ENCODE results near the gene NOS2.
"Not testable (repeated sequence)": the region's sequence is repeated elsewhere in the genome, so short reads cannot be mapped to it uniquely, and the experiment has no call there.

The NOS2 gene

DNA sequence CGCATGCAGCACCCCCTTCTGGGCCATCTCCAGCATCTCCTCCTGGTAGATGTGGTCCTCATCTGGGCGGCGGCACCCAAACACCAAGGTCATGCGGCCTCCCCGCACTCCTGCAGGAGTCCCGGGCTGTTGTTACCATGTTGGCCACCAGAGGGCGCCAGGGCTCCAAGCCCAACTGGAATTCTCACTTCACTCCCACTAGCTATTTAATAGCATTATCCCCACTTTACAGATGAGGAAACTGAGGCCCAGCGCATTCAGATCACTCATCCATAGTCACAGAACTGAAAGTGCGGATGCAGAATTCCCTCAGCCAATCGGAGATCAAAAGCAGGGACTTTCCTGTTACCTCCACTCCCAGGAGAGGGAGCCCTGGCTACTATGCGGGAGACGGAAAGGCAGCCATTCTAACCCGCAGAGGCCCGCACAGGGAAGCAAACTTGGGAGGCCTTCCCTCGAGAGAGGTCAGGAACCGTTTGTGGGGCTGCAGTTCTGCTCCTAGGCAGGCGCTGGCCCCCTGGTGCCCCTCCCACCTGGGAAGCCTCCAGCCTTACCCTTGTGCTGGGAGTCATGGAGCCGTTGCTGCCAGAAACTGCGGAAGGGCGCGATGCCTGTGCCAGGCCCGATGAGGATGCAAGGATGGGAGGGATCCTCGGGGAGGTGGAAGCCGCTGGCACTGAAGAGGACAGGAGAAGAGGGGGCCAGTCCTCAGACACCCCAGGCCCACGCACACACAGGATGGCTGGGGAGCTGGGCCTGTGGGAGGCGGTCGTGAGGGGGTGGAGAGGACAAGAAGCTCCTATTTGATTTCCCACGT lies 40.1 kb downstream of the NOS2 start:
- TF ChIP-seq ZFX (IDR thresholded peaks at IDR 0.05): no peak
- TF ChIP-seq, protein P1, sequence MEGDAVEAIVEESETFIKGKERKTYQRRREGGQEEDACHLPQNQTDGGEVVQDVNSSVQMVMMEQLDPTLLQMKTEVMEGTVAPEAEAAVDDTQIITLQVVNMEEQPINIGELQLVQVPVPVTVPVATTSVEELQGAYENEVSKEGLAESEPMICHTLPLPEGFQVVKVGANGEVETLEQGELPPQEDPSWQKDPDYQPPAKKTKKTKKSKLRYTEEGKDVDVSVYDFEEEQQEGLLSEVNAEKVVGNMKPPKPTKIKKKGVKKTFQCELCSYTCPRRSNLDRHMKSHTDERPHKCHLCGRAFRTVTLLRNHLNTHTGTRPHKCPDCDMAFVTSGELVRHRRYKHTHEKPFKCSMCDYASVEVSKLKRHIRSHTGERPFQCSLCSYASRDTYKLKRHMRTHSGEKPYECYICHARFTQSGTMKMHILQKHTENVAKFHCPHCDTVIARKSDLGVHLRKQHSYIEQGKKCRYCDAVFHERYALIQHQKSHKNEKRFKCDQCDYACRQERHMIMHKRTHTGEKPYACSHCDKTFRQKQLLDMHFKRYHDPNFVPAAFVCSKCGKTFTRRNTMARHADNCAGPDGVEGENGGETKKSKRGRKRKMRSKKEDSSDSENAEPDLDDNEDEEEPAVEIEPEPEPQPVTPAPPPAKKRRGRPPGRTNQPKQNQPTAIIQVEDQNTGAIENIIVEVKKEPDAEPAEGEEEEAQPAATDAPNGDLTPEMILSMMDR (conservative IDR thresholded peaks at IDR 0.05): peak; percentile 95
- no peak overlapping the region for H3K27ac ChIP-seq

DNA sequence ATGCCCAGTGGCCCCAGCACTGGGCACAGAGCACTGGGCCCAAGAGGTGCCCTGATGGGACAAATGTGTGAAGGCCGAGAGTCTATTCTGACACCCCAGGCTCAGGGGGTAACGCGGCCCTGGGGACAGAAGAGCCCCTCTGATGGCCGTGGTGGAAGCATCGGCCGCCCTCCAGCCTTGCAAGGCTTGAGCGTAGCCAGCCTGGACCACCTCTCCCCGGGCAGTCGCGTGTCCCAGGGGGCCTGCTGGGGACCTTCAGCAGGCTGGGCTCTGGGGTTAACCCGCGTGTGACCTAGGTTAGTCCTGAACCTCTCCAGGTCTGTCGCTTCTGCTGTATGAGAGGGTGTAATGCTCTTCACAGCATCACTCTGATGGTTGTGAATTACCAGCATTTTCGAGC lies 40.8 kb downstream of the NOS2 start:
- H3K27ac ChIP-seq: no peak overlapping the region
- no peak for TF ChIP-seq ZFX (IDR thresholded peaks at IDR 0.05)
- TF ChIP-seq, protein P1 (conservative IDR thresholded peaks at IDR 0.05): no peak

DNA sequence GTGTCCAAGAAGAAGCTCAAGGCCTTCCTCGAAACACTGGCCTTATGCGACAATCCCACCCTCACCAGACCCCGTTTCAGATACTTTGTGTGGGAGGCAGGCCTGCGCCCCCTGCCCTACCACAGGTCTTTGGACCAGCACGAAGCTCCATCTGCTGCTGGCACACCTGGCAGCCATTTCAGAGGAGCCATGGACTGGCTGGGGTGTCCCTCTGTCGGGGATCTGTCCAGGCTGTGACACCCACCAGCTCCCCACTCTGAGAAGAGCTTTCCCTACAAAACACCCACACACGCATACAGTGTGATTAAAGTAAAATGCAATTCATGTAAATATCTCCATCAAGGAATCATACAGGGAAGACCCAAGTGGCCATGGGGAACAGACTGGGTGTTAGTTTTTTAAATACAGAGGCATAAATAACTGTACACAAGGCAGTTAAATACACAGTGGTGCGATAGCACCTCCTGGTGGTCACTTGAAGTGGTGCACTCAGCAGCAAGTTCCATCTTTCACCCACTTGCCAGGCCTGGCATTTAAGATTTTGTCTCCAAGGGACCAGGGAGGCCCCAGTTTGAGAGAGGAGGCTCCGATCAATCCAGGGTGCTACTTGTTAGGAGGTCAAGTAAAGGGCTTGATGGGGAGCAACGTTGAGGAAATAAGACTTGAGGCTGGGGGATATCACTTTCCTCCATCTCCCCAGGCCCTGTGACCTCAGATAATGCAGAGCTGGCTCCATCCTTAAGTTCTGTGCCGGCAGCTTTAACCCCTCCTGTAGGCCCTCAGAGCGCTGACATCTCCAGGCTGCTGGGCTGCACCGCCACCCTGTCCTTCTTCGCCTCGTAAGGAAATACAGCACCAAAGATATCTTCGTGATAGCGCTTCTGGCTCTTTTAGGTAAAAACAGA lies 43.6 kb downstream of the NOS2 start:
- TF ChIP-seq, protein P1 (conservative IDR thresholded peaks at IDR 0.05): peak; percentile 94
- no peak for TF ChIP-seq ZFX (IDR thresholded peaks at IDR 0.05)
- no peak overlapping the region for H3K27ac ChIP-seq

DNA sequence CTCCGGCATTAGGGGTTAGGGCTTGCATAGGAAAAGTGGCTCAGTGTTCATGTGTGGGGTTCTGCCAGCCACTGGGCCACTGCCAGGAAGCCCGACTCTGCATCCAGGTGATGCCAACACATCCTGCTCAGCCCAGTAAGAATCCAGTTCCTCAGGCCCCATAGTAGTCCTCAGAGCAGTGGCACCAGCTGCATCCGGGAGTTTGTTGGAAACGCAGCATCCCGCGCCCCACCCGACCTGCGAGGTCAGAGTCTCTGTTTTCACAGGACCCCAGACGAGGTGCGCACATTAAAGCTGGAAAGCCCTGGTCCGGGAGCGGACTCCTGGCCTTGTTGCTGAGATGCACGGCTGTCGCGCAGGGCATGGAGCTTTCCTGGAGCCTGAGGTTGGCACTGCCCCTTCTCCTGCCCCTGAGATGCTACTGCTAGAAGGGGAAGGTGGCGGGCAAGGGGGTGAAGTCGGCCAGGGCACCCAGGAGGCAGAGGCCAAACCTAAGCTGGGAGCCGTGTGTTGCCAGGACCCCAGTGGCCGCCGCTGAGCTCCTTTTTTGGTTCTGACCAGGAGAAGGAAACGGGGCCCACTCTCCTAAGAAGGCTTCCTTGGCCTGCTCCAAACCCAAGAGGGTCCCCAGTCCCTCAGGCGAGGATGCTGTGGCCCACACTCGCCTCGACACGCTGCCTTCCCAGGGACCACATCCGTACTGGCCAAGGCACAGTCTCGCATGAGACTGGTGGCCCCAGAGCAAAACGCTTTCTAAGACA lies 44.4 kb downstream of the NOS2 start:
- no peak overlapping the region for H3K27ac ChIP-seq
- no peak for TF ChIP-seq ZFX (IDR thresholded peaks at IDR 0.05)
- TF ChIP-seq, protein P1 (conservative IDR thresholded peaks at IDR 0.05): no peak

DNA sequence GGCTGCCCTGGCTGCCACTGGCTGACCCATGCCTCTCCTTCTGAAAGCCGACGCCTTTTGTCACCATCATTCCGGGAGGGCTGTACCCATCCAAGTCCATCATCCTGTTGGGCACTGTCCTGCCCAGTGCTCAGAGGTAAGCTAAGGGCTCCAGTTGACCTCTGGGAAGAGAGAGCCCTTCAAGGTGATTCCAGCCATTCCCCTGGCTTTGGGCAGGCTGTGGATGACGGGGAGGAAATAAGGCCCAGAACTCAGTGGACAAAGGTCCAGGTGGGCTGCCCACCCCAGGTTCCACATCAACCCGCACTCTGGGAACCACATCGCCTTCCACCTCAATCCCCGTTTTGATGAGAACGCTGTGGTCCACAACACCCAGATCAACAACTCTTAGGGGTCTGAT lies 45.8 kb downstream of the NOS2 start:
- no peak overlapping the region for H3K27ac ChIP-seq
- TF ChIP-seq, protein P1 (conservative IDR thresholded peaks at IDR 0.05): no peak
- TF ChIP-seq ZFX (IDR thresholded peaks at IDR 0.05): no peak

DNA sequence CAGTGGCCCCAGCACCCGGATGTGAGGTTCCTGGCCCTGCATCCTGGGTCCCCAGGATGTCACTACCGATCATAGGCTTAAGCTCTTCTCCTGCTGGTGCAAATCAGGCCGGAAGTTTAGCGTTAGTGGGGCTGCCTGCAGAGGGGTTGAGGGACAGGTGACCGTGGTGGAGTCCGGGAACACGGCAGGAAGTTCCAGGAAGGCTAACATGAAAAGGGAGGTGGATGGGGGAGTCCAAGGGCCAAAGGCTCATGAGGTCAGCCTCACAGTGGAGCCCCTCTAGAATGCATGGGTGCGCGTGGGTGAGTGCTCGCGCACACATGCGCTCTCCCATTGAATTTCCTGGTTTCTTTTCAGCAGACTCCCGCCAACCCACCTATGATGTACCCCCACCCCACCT lies 46.6 kb downstream of the NOS2 start:
- not testable (repeated sequence) for H3K27ac ChIP-seq

DNA sequence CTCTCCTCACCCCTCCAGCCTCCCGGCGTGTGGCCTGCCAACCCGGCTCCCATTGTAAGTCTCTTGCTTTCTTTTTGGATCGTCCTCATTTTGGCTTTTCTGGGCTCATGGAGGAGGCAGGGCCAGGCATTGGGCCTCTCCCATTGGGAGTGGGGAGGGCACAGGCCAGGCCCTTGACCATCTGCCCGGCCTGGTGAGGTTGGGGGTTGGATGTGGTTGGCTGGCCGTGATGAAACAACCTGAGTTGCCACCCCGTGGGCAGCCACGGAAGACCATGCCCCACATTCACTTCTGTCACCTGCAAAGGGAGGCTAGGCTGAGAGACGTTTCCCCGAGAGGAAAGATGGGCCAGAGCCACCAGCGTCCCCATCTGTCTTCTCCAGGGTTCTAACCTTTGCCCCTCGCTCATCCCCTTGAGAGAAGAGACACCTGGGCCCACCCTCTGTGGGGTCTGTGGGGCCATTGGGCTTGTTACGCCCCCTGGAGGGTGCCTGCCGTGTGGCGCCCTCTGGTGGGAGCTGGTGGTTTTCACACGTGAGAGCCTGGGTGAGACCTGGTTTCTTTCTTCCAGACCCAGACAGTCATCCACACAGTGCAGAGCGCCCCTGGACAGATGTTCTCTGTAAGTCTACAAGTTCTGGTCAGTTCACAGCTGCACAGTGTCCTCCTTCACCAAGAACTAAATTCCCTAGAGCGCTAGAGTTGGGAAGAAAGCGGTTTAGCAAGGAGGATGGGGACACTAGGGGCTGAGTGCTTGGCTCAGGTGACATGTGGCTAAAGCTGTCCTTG lies 47.3 kb downstream of the NOS2 start:
- not testable (repeated sequence) for H3K27ac ChIP-seq
- TF ChIP-seq, protein P1 (conservative IDR thresholded peaks at IDR 0.05): peak; percentile 40

All from C4-2B (cell line).